GM18909 (cell line): Measurements from ENCODE around the gene HPN.
"Not testable (repeated sequence)": the region's sequence is repeated elsewhere in the genome, so short reads cannot be mapped to it uniquely, and the experiment has no call there.

Source experiments
- ATAC-seq: cut with Tn5 transposase; IDR thresholded peaks from one replicate; pipeline ENCODE4 v1.9.1; 2021; ENCODE audit warnings: mild to moderate bottlenecking; ENCODE audit not compliant: unreplicated experiment, poor library complexity

Gene HPN

GRCh38 chr19:35041548-35042055, at the start of gene HPN:
Gene HPN, plus strand, starts transcription at chr19:35041721. Its CDS starts 786 bp downstream, at chr19:35042507.
- no peak for ATAC-seq

GRCh38 chr19:34992582-34992981, 48.9 kb upstream of the HPN start:
- ATAC-seq, result not testable (repeated sequence)

- ATAC-seq, result no peak
Observed at GRCh38 chr19:34994286-34994642, 47.3 kb upstream of the HPN start.

- ATAC-seq, result no peak
Observed at GRCh38 chr19:34994643-34995541, 46.6 kb upstream of the HPN start.

- no peak for ATAC-seq
Observed at GRCh38 chr19:34995551-34995950, 46.0 kb upstream of the HPN start.

GRCh38 chr19:34997071-34997617, 44.4 kb upstream of the HPN start:
- ATAC-seq, result no peak

- ATAC-seq, result not testable (repeated sequence)
Observed at GRCh38 chr19:34998224-34998623, 43.3 kb upstream of the HPN start.

- ATAC-seq, result no peak
Observed at GRCh38 chr19:34998777-34999497, 42.6 kb upstream of the HPN start.

GRCh38 chr19:34999498-35000337, 41.8 kb upstream of the HPN start, which contains the start of gene GRAMD1A:
Gene GRAMD1A, plus strand, starts transcription at chr19:35000323. Its CDS starts 156 bp downstream, at chr19:35000479.
- ATAC-seq, result peak; percentile 52

- no peak for ATAC-seq
Observed at GRCh38 chr19:35000338-35000646, 41.2 kb upstream of the HPN start.

GRCh38 chr19:35000647-35001501, 40.6 kb upstream of the HPN start:
- ATAC-seq, result no peak

- ATAC-seq, result no peak
Observed at GRCh38 chr19:35002037-35002535, 39.4 kb upstream of the HPN start.

- ATAC-seq, result no peak
Observed at GRCh38 chr19:35004517-35005255, 36.8 kb upstream of the HPN start.

GRCh38 chr19:35005256-35005977, 36.1 kb upstream of the HPN start:
- no peak for ATAC-seq

GRCh38 chr19:35006007-35006341, 35.5 kb upstream of the HPN start:
- ATAC-seq, result not testable (repeated sequence)

GRCh38 chr19:35006342-35006998, 35.1 kb upstream of the HPN start:
- ATAC-seq, result no peak

GRCh38 chr19:35006999-35007365, 34.5 kb upstream of the HPN start:
- ATAC-seq, result no peak
